Mucosa of descending colon (tissue), 3 donors: ENCODE measurements around the gene CACNB4. TPM values are rescaled to one million over a fixed set of nuclear protein-coding genes. Genes with fewer than 3 reads are reported as not detected.

Experiments used
- ATAC-seq: fragments of 200-7000 bp; cut with Tn5 transposase; one replicate; pipeline ENCODE4 v1.9.1; 2020; ENCODE audit warnings: mild to moderate bottlenecking, moderate library complexity
- DNase-seq, 3 donors: peaks; one replicate each; pipeline ENCODE4 v3.0.0-alpha.2; 2020
- H3K36me3 ChIP-seq: fragments of 200-600 bp; one replicate; pipeline ENCODE4 v1.8.0; 2021; ENCODE audit warnings: low read depth, mild to moderate bottlenecking
- H3K4me1 ChIP-seq: fragments of 200-600 bp; one replicate; pipeline ENCODE4 v1.8.0; 2021; ENCODE audit warnings: low read depth, mild to moderate bottlenecking
- H3K4me3 ChIP-seq: fragments of 200-600 bp; one replicate; pipeline ENCODE4 v1.8.0; 2021; ENCODE audit warnings: mild to moderate bottlenecking
- H3K9me3 ChIP-seq: fragments of 200-600 bp; one replicate; pipeline ENCODE4 v1.8.0; 2021; ENCODE audit warnings: mild to moderate bottlenecking
- CTCF ChIP-seq: fragments of 200-600 bp; IDR thresholded peaks from one replicate; pipeline ENCODE4 v1.8.0; 2022; ENCODE audit warnings: antibody characterized with exemption, mild to moderate bottlenecking
- intact Hi-C, 2 donors: fragments of 100-400 bp; cut with DNase I in 1 of 2; cut with micrococcal nuclease in 1 of 2; formaldehyde crosslinking; loops; one replicate each; pipeline versions ENCODE4 v1.11.0 to v1.11.1; 2022; cut with DNase I, micrococcal nuclease
- total RNA-seq, 3 donors: library from RNA; stranded (reverse); fragmentation: NEBNext Ultra II Directional in 2 of 3; extraction: Animal tissue kit (Norgen Biotek cat#: 25700) in 2 of 3; gene quantifications; one replicate each; pipeline versions ENCODE4 v1.2.1 to v1.2.4, GENCODE V29; 2021 to 2023
- donor health status: DM: no; HTN: no; CAD: no; lungs with moderate emphysema.
- donor health status: DM: no; HTN: no; CAD: no.
- donor health status: DM: no; HTN: yes; CAD: no.

Gene CACNB4
- total RNA-seq, 3 donors from 2014 or later = 1.0 to 1.8 (median 1.4) TPM

GRCh38 chr2:152038441-152038958, 60.3 kb downstream of the CACNB4 start:
- intact Hi-C loops = loop anchor here in 1 of 2 donors (10.0 kb wide), 1 partner anchor 596 kb away; no protein-coding TSS in a partner anchor
- no peak overlapping the region for H3K4me3 ChIP-seq
- DNase-seq (peak; percentile 55 to 58 (median 56)), ATAC-seq (peak; percentile 96)
- H3K4me1 ChIP-seq = peaks cover 11% of the 10 kb centered on the region
- no peak for TF ChIP-seq CTCF
- no peaks in the 10 kb centered on the region for H3K36me3 ChIP-seq
- no peaks in the 10 kb centered on the region for H3K9me3 ChIP-seq

GRCh38 chr2:152037743-152038435, 61.0 kb downstream of the CACNB4 start:
- Histone ChIP-seq H3K4me1 (peaks cover 11% of the 10 kb centered on the region), H3K36me3 (no peaks in the 10 kb centered on the region)

GRCh38 chr2:152036611-152037469, 62.0 kb downstream of the CACNB4 start:
- intact Hi-C loops = loop anchor here in 1 of 2 donors (10.0 kb wide), 1 partner anchor 598 kb away; no protein-coding TSS in a partner anchor
- Histone ChIP-seq H3K36me3 (no peaks in the 10 kb centered on the region), H3K4me3 (no peak overlapping the region), H3K4me1 (peaks cover 11% of the 10 kb centered on the region), H3K9me3 (no peaks in the 10 kb centered on the region)
- peak; percentile 60 for ATAC-seq
- DNase-seq = peak in 2 of 3 donors; percentile 41 to 87
- TF ChIP-seq CTCF = peak; percentile 50

More at GRCh38 chr2:152037743-152038435, 61.0 kb downstream of the CACNB4 start:
- DNase-seq (peak; percentile 29 to 59 (median 49)), ATAC-seq (peak; percentile 18)
- no peak for TF ChIP-seq CTCF
- intact Hi-C loops = loop anchor here in 1 of 2 donors (10.0 kb wide), 1 partner anchor 597 kb away; no protein-coding TSS in a partner anchor
- H3K9me3 ChIP-seq = no peaks in the 10 kb centered on the region
- no peak overlapping the region for H3K4me3 ChIP-seq

- intact Hi-C loops = loop anchor here in 1 of 2 donors (10.0 kb wide), 1 partner anchor 600 kb away; no protein-coding TSS in a partner anchor
- Histone ChIP-seq H3K9me3 (no peaks in the 10 kb centered on the region), H3K4me3 (no peak overlapping the region), H3K36me3 (no peaks in the 10 kb centered on the region), H3K4me1 (peaks cover 9% of the 10 kb centered on the region)
- ATAC-seq (no peak), DNase-seq (no peak)
- TF ChIP-seq CTCF = no peak
These were observed 64.5 kb downstream of the CACNB4 start for GRCh38 chr2:152034257-152034801.
